IPS-NIHi7 (cell line): Measurements from ENCODE around the gene SLC35A5.

Source experiments
- DNase-seq: peaks from one replicate; pipeline ENCODE4 v3.0.0; 2012; ENCODE audit warnings: mixed read lengths; ENCODE audit errors: extremely low spot score

Gene SLC35A5

DNA sequence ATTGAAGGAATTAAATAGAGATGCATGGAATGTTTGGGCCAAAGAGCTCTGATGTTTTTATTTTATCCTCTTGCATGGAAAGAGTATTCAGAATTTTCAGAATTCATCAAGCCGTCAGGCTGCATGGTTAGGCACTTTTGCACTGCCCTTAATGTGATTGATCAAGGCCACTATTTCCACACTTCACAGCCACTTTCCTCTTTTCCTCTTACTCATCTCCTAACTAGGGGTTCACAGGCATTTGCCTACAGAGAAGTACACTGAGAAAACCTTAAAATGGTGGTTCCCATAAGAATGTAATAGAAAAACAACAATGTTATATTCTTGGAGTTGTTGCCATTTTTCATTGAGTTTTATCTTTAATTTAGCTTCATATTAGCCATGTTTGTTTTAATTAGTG is 10.9 kb downstream of the SLC35A5 start:
- no peak for DNase-seq

DNA sequence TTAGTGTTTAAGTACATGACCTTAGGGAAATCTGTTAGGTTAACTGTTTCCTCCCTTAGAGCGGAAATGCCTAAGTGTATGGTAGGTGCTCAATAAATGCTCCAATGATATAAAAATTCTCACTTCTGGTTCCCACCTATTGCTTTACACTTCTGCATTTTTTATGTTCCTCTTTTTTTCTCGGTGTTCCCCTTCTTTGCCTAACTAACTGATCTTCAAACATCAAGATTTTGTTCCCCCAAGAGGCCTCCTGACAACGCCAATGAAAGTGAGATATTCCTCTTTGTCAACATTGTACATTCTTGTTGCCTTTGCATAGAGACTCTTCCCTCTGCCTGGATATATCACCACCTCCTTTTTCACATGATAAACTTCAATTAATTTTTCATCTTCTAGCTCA is 17.4 kb downstream of the SLC35A5 start:
- DNase-seq, result no peak

DNA sequence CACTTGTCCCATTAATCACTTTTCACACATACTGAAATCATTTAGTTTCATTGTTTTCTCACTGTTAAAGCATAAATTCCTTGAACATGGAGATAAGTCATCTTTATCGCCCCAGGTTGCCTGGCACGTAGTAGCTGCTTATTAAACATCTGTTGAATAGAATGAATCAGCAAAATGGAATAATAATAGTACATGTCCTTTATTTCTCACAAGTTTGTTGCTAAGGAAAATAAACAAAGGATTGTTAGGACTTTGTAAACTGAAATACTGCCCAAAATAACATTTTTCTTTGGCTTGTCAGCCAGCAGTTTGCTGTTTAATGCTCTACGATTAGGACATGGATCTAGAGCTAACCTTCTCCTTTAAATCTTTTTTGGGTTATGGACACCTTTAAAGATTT is 17.9 kb downstream of the SLC35A5 start:
- no peak for DNase-seq

DNA sequence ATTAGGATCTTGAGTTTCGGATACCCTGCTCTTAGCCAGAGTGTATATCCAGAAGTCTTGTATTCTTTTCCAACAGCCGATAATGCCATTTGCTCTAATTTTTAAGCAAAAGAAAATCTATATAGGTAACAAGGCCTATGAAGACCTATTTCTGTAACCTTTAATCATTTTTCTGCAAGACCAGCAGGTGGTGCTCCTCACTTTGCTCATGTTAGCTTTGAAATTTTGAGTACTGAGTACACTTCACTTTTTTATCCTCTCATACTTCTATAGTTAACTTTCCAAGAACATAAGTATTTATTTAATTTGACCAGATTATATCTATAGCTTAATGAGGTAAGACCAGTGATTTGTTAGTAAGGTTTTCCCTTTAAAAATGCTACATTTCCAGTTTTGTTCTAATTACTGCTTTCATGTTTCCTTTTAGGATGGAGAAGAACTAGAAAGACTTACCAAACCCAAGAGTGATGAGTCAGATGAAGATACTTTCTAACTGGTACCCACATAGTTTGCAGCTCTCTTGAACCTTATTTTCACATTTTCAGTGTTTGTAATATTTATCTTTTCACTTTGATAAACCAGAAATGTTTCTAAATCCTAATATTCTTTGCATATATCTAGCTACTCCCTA is 20.5 kb downstream of the SLC35A5 start:
- DNase-seq, result no peak

DNA sequence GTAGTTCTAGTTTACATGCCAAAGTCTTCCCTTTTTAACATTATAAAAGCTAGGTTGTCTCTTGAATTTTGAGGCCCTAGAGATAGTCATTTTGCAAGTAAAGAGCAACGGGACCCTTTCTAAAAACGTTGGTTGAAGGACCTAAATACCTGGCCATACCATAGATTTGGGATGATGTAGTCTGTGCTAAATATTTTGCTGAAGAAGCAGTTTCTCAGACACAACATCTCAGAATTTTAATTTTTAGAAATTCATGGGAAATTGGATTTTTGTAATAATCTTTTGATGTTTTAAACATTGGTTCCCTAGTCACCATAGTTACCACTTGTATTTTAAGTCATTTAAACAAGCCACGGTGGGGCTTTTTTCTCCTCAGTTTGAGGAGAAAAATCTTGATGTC is 21.3 kb downstream of the SLC35A5 start:
- no peak for DNase-seq

DNA sequence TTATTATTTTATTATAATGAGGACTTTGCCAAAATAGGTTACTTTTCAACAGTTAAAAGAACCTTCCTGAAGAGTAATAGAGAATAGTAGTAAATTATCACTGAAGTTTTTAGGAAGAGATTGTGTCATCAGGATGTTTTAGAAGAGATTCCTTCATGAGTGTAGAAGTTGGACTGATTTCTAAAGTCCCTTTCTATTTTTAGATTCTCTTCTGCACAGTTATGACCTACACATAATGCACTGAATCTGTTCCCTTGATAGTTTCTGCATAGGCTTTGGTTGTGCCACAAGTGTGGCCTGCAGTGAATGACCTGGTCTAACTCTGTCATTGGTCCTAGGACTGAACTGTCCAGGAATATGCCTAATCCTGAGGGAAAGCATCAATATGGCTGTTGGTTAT is 23.9 kb downstream of the SLC35A5 start:
- DNase-seq, result no peak

DNA sequence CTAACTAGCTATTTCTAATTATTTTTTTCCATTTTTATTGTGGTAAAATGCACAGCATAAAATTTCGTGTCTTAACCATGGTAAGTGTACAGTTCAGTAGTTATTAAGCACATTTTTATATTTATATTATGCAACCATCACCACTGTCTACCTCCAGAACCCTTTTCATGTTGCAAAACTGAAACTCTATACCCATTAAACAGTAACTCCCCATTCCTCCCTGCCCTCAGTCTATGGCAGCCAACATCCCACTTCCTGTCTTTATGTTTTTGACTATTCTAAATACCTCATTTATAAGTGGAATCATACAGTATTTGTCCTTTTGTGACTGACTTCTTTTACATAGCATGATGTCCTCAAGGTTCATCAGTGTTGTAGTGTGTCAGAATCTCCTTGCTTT is 25.5 kb downstream of the SLC35A5 start:
- no peak for DNase-seq

DNA sequence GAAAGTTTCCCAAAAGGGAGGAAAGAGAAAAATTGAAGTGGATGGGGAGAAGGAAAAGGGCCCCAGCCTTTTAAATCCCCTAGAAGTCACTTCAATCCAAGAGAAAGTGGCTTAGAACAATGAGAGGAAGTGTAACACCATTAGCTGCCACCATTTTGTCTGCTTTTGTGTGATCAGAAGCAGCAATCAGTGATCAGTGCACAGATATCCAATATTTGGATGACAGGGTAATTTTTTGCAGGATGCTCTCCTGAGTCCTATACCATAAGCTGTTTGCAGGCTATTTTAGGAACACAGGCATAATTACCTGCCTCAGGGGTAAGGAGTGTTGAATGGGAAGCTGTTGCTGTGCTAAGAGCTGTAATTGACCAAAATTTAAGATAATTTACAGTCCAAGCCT is 31.4 kb downstream of the SLC35A5 start:
- no peak for DNase-seq

DNA sequence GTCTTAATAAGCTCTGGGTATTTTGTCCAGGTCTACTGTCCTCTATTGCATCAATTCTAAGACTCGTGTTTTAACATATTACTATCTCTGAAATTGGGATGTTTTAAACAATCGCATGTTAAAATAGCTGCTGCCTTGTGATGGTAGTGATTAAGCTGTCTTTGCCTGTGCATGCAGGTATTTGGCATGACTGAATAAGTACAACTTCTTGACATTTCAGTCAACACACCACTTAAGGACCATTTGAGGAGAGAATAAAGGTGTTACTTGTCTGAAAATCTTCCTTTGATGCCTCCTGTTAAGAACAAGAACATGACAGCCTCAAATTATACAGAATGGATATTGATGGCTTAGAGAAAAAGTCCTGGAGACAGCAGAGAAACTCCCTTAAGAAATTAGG is 33.0 kb downstream of the SLC35A5 start:
- DNase-seq, result no peak

DNA sequence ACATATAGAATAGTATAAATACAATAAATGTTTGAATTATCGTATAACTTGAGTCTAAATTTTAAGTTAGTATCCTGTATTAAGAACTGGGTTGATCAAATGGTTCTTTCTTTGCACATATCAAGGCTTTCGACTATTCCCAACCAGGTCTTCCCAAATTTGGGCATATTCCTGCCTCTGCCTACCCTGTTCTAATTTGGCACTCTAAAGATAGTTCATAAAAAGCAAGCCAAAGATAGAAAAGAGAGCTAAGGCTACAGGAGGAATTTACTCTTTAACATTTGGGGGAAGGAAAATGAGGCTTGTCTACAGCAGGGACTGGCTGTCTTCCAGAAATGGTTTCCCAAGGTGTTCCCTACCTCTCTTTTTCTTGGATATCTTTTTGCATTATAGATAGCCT is 36.1 kb downstream of the SLC35A5 start:
- DNase-seq, result no peak

DNA sequence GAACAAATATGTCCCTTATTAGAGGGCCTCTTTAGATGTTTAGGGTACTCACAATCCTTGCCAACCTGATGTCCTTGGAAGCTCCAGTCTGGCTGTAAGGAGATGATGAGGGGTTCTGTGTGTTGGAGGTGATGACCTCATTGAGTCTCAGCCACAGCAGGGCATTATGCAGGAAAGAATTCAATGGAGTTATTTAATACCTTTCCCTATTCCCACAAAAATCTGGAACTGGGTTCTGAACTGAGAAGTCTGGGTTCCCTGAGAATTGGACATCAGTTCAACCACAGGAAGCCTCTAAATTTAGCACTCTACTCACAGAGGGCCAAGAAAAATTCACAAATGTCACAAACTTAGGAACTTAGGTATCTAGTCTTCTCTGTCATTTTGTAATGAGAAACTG is 36.9 kb downstream of the SLC35A5 start:
- no peak for DNase-seq

DNA sequence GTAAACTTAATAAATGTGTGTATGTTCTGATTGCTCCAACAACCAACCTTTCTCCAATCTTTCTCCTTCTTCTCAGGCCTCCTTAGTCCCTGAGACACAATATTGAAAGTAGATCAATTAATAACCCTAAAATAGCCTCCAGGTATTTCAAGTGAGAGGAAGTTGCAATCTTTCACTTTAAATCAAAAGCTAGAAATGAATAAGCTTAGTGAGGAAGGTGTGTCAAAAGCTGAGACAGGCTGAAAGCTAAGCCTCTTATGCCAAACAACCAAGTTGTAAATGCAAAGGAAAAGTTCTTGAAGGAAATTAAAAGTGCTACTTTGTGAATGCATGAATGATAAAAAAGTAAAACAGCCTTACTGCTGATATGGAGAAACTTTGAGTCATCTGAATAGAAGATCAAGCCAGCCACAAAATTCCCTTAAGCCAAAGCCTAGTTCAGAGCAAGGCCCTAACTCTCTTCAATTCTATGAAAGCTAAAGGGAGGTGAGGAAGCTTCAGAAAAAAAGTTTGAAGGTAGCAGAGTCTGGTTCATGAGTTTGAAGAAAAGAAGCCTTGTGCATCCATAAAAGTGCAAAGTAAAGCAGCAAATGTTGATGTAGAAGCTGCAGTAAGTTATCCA is 40.5 kb downstream of the SLC35A5 start:
- no peak for DNase-seq

DNA sequence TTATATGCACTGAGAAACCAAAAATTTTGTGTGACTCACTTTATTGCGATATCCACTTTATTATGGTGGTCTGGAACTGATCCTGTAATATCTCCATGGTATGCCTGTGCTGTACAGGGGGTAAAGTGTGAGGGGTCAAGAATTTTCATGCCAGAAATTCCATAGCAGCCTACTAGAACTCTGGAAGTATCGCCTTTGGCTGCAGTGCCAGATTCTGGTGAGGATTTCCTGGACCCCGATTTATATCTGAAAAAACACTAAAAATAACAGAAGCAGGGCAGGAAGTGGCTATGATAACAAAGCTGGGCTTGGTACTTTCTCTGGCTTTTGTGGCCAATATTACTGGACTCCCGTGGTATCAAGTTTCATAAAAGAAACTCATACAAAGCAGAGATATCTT is 42.7 kb downstream of the SLC35A5 start:
- DNase-seq, result no peak

DNA sequence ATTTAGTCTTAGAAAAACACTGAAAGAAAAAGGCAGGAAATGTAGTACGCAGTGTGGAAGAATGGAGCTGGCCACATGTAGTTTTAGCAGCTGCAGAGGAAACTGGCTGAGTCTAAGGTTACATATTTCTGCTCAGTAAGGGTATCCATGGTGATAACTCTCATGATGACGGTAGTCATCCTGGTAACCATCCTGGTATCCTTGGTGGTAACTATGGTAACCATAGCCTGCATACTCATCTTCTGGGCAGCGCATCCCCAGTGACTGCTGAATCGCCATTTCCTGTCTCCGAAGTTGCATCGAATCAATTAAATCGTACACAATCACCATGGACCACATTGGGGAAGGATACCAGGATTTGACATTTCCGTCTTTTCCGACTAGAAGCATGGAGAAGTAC is 43.4 kb downstream of the SLC35A5 start:
- DNase-seq, result no peak

DNA sequence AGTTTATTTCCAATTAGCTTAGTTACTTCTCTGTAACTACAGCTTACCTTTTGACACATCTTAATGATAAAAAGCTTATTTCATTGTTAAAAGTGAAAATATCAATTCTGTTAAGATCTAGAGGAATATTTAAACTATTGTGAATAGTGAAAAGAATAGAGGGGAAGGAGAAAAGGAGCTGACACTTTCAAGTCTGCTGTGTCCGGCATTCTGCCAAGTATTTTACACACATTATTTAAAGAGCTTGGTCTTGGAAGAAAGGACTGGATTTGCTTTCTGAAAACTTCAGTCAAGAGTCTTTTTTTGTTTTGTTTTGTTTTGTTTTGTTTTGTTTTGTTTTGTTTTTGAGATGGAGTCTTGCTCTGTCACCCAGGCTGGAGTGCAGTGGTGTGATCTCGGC is 44.3 kb downstream of the SLC35A5 start:
- no peak for DNase-seq

DNA sequence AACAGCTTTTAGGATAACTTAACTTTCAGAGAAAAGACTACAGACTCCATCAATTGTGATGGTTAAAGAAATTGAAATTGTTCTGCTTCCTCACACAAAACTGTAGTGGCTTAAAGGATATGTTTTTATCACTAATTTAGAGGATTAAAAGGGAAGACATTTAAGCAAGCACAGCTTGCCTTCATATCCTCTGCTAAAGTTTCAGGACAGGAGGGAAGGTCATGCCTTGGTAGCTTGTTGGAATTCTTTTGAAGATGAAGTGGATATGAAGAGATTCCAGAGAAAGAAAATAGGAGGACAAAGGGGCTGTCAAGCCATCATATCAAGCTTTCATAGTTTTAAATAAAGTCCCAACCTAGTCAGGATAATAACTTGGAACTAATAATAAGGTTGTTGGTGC is 46.0 kb downstream of the SLC35A5 start:
- no peak for DNase-seq

DNA sequence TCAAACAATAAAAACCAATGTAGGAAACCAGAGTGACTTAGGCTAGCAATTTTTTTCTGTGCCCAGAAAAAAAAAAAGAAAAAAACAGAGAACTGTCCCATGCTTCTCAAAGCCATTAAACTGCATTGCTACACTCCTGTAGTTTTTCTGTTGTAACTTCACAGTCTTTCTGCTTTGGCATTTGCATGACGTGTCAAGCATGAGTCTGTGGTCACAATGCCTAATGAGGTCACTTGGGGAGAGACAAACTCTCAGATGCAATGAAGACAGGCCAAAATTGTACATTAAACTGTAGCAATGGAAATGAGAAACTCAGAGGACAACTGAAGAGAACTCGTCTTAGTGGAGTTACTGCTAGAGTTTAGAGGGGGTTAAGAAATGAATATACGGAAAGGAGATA is 48.3 kb downstream of the SLC35A5 start:
- no peak for DNase-seq

DNA sequence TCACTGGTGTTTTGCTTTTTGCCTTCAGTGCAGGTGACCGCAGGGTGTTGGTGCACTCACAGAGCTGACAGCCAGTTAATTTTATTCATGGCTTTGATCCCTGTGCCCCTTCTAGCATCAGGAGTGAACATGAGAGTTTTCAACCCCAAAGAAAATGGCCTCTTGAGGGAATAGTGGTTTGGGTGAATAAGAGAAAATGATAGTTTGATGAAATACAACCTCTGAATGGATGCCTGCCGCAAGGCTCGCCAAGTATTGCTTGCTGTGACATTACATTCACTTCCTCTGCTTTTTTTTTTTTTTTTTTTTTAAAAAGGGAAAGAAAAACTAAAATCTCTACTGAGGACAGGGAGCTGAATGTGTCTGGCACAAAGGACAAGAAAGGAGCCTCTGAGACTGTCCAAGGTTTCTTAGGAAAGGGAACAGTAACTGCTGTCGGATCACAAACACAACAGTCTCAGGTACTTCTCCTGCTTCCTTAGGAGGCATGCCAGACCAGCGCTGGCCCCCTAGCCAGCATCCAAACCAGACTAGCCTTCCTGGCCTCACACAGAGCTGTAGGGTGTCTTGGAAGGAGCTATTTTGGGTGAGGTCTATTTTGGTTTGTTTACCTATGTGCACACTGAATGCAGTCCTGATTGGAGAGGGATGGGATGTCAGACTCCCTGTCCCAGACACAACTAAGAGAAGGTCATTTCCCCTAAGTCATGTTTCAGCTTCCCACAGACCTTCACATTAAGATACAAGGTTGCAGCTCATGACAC is 50.1 kb downstream of the SLC35A5 start:
- no peak for DNase-seq

DNA sequence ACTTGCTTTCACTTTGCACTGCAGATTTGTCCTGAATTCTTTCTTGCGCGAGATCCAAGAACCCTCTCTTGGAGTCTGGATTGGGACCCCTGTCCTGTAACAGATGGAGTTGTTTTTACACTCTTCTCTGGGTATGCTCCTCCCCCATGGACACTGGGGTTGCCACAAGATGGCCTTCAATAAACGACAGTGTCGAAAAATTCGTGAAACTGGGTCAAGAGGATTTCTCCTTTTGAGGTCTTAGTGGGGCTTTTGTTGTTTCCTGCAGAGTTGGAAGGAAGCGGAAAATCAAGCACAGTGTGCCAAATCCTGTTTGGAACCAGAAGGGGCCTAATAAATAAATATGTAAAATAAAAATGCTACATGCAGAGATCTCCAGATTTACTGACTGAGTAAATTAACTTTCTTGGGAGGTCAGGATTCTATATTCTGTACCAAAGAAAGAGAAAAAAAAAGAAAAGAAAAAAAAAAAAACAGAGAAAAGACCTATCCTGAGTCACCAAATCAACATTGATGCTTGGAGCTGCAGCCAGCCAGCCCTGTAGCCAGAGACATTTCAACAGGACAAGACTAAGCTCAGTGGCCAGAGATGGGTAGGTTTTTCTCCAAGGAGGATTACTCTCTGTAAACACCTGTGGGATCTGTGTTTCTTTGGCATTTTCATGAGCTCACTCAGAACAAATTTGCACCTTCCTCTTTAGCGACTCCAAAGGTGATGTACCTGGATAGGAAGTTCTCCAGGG is 54.3 kb downstream of the SLC35A5 start:
- no peak for DNase-seq

DNA sequence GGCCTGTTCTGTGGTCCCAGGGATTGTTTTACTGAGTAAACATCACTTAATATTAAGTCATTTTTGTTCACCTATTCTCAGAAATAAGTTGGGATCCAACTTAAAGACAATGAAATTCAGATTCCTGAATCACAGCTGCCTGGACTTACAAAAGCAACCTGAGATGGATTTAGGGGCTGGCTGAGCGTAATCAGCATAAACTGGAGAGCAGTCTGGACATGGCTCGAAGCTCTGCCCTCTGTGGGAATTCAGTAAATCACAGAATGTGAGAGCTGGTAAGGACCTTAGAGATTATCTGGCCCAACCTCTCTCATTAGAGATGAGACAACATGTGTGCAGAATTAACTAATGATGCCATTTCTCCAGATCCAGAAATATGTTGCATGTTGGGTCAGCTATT is 55.4 kb downstream of the SLC35A5 start:
- DNase-seq, result no peak

DNA sequence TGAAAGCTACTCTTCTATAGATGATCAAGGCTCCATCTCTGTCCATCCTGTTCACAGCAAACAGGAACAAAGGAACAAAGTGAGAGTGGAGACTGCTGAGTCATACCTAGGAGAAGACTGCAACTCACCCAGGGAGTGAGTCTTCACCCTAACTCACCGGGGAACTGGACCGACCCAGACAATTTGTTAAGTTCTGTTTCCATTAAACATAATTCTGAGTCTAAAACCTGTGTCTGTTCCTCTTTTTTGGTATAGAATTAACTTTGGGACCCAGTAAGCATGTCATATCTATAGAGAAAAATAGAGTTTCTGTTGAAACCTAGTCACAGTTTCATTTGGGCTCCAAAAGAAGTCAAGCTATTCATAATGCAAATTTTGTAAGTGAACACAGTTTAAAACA is 57.5 kb downstream of the SLC35A5 start:
- no peak for DNase-seq

DNA sequence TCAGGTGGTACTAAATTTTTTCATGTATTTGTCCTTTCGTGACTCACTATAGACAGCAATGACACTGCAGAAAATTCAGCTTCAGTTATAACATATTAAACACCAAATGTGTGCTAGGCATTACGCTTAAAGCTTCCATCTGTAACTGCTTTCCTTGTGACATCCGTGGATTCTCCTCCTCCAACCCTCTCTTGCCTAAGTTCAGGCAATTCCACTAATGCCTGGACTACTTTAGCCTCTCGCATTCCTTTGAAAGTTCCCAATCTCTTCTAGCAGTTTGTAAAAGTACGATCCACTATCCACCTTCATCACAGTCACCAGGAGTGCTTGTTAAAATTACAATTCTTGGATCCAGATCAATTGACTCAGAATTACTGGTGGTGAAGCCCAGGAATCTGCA is 61.4 kb downstream of the SLC35A5 start:
- DNase-seq, result no peak

DNA sequence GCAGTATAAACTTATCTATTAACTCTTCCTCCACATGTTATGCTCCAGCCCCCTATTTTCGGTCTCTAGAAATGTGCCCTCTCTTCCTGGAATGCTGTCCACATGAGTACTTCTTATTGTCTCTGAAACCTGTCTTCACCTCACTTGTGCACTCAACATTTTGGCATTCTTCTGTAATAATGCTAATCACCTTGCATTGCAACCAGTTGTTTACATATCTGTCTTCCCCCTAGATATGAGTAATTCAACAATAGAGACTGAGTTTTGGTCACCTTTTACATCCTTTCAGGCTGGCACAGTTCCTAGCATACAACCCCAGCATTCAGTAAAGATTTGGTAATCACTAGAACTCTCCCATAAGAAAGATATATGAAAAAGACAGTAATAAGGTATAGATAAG is 61.9 kb downstream of the SLC35A5 start:
- no peak for DNase-seq
